GM18870 (cell line): ENCODE data around the gene PKDREJ.

Experiments
- ATAC-seq: cut with Tn5 transposase; IDR thresholded peaks from one replicate; pipeline ENCODE4 v1.9.1; 2021; ENCODE audit warnings: moderate library complexity; ENCODE audit not compliant: unreplicated experiment

The PKDREJ gene

GRCh38 chr22:46290121-46290842, 27.1 kb upstream of the PKDREJ start:
- no peak for ATAC-seq

GRCh38 chr22:46289244-46289891, 26.2 kb upstream of the PKDREJ start:
- ATAC-seq = no peak

GRCh38 chr22:46288846-46289243, 25.7 kb upstream of the PKDREJ start:
- no peak for ATAC-seq

GRCh38 chr22:46287873-46288751, 25.0 kb upstream of the PKDREJ start:
- no peak for ATAC-seq

GRCh38 chr22:46286941-46287872, 24.1 kb upstream of the PKDREJ start:
- ATAC-seq = no peak

- ATAC-seq = no peak
Observed at GRCh38 chr22:46286006-46286405, 22.9 kb upstream of the PKDREJ start.

- ATAC-seq = no peak
Observed at GRCh38 chr22:46281866-46282678, 18.9 kb upstream of the PKDREJ start.

- no peak for ATAC-seq
Observed at GRCh38 chr22:46280999-46281623, 18.0 kb upstream of the PKDREJ start.

- no peak for ATAC-seq
Observed at GRCh38 chr22:46280063-46280817, 17.1 kb upstream of the PKDREJ start.

- ATAC-seq = no peak
Observed at GRCh38 chr22:46278656-46279645, 15.8 kb upstream of the PKDREJ start.

- no peak for ATAC-seq
Observed at GRCh38 chr22:46276563-46276962, 13.4 kb upstream of the PKDREJ start.

- ATAC-seq = no peak
Observed at GRCh38 chr22:46275455-46276122, 12.4 kb upstream of the PKDREJ start.

- ATAC-seq = no peak
Observed at GRCh38 chr22:46274381-46274780, 11.2 kb upstream of the PKDREJ start.

GRCh38 chr22:46273432-46274148, 10.4 kb upstream of the PKDREJ start:
- no peak for ATAC-seq

GRCh38 chr22:46272762-46273431, 9.8 kb upstream of the PKDREJ start:
- no peak for ATAC-seq

GRCh38 chr22:46272196-46272595, 9.1 kb upstream of the PKDREJ start:
- ATAC-seq = no peak
